Panc1 (cell line): ENCODE results near the gene SLC6A1. TPM values are rescaled to one million over a fixed set of nuclear protein-coding genes. Genes with fewer than 3 reads are reported as not detected.

Source experiments
- ATAC-seq: fragments of 200-7000 bp; cut with Tn5 transposase; 2 replicates; pipeline ENCODE4 v1.9.1; 2020; ENCODE audit warnings: mild to moderate bottlenecking, moderate library complexity
- BruUV-seq: library from RNA; stranded (reverse); fragments of 400-500 nt; replicated peaks from 2 replicates; lab custom pipeline; 2021; lab: Mats Ljungman, UMichigan
- CTCF ChIA-PET: fragments of 300-600 bp; sonication (Branson Sonifier 250); formaldehyde crosslinking; loops from one replicate; lab custom pipeline; 2022; ENCODE audit warnings: antibody characterized with exemption; lab: Charles Lee
- POLR2A ChIA-PET: fragments of 300-600 bp; sonication (Branson Sonifier 250); formaldehyde crosslinking; loops from one replicate; lab custom pipeline; 2022; ENCODE audit warnings: antibody characterized with exemption; lab: Charles Lee
- DNase-seq: peaks from one replicate; pipeline ENCODE4 v3.0.0-alpha.2; 2010; ENCODE audit warnings: low read depth, low spot score
- H3K27ac ChIP-seq: 2 replicates; pipeline ENCODE4 v1.5.1; 2011; ENCODE audit warnings: mild to moderate bottlenecking, low read length, inconsistent platforms
- H3K27me3 ChIP-seq: fragments of 200-500 bp; sonication (Bioruptor generic); 2 replicates; pipeline ENCODE4 v1.6.0; 2014; ENCODE audit warnings: low read length, inconsistent platforms; ENCODE audit not compliant: control insufficient read depth, insufficient read depth
- H3K36me3 ChIP-seq: fragments of 200-500 bp; sonication (Bioruptor generic); 2 replicates; pipeline ENCODE4 v1.5.1; 2014; ENCODE audit warnings: inconsistent platforms, mild to moderate bottlenecking, low read length, moderate library complexity; ENCODE audit not compliant: control insufficient read depth, insufficient read depth
- H3K4me1 ChIP-seq: 2 replicates; pipeline ENCODE4 v1.5.1; 2011; ENCODE audit warnings: inconsistent platforms, mild to moderate bottlenecking, low read length, moderate library complexity; ENCODE audit not compliant: control insufficient read depth, insufficient read depth
- H3K4me3 ChIP-seq, 2 experiments: 2 replicates each; pipeline ENCODE4 v1.5.1; 2011 to 2012; ENCODE audit warnings: low read depth in 2 of 2, low read length in 2 of 2, mild to moderate bottlenecking in 2 of 2, inconsistent platforms in 1 of 2, moderate library complexity in 1 of 2
- H3K9me3 ChIP-seq: fragments of 200-500 bp; sonication (Bioruptor generic); 2 replicates; pipeline ENCODE4 v1.5.1; 2014; ENCODE audit warnings: low read depth, mild to moderate bottlenecking, inconsistent platforms, low read length, moderate library complexity; ENCODE audit not compliant: control insufficient read depth, insufficient read depth
- POLR2AphosphoS5 ChIP-seq: IDR thresholded peaks from 2 replicates; pipeline ENCODE4 v1.6.1; 2012; ENCODE audit warnings: mild to moderate bottlenecking, low read depth, low read length, moderate library complexity
- SIN3A ChIP-seq: IDR thresholded peaks from 2 replicates; pipeline ENCODE4 v1.6.1; 2012; ENCODE audit warnings: low read depth, mild to moderate bottlenecking, low read length, moderate library complexity, borderline replicate concordance; ENCODE audit not compliant: insufficient read depth
- TCF7L2 ChIP-seq: IDR thresholded peaks from 2 replicates; pipeline ENCODE4 v1.6.1; 2011; ENCODE audit warnings: mild to moderate bottlenecking, low read depth, low read length, inconsistent platforms
- in situ Hi-C: cut with HindIII; loops from 2 replicates; pipeline ENCODE4 v1.10.0; 2016; ENCODE audit warnings: low sequenced_read_pairs, low pct_unique_long_range_greater_than_20kb
- intact Hi-C: fragments of 100-400 bp; cut with micrococcal nuclease; formaldehyde crosslinking; loops from one replicate; pipeline ENCODE4 v1.10.0; 2022; ENCODE audit not compliant: unreplicated experiment
- total RNA-seq: library from RNA; stranded (reverse); gene quantifications from one replicate; pipeline ENCODE4 v1.2.1, GENCODE V29; 2021; ENCODE audit not compliant: unreplicated experiment
- TF ChIP-seq, protein P1 (sequence below), 2 experiments: IDR thresholded peaks; 2 replicates each; pipeline ENCODE4 v1.6.1; 2011 to 2012; ENCODE audit warnings: low read depth in 2 of 2, control low read depth in 1 of 2, low read length in 1 of 2, mild to moderate bottlenecking in 1 of 2, moderate library complexity in 1 of 2; ENCODE audit not compliant: insufficient read depth in 1 of 2
- TF ChIP-seq, protein P2 (sequence below): fragments of 450-650 bp; IDR thresholded peaks from 2 replicates; pipeline ENCODE4 v1.5.1; 2017; ENCODE audit warnings: mild to moderate bottlenecking

The SLC6A1 gene
- total RNA-seq, 1 experiment from 2014 or later: not detected

DNA sequence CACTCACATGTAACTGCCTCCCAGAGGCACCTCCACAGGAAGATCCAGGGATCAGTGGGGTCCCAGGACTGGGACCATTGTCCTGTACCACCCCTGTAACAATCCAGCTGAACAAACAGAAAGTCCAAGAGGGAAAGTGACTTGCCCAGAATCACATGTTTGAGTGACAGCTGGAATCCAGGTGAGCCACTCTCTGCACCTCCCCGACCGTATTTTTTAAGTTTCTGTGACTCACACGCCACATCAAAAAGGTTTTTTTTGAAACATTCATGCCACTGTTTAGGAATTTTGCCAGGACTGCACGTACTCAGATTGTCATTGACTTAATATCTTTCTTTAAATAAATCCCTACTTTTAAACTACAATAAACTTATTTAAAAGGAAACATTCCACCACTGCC is 9.8 kb upstream of the SLC6A1 start:
- in situ Hi-C loops: no loop called here
- ChIA-PET CTCF (no interaction called here), POLR2A (no interaction called here)
- Histone ChIP-seq H3K36me3 (no peaks in the 10 kb centered on the region), H3K4me3 (no peak overlapping the region), H3K4me1 (no peaks in the 10 kb centered on the region), H3K27me3 (peaks cover 5% of the 10 kb centered on the region), H3K27ac (no peak overlapping the region), H3K9me3 (no peaks in the 10 kb centered on the region)
- DNase-seq (no peak), ATAC-seq (no peak)
- TF ChIP-seq TCF7L2 (no peak), POLR2AphosphoS5 (no peak), SIN3A (no peak)
- TF ChIP-seq, protein P1, sequence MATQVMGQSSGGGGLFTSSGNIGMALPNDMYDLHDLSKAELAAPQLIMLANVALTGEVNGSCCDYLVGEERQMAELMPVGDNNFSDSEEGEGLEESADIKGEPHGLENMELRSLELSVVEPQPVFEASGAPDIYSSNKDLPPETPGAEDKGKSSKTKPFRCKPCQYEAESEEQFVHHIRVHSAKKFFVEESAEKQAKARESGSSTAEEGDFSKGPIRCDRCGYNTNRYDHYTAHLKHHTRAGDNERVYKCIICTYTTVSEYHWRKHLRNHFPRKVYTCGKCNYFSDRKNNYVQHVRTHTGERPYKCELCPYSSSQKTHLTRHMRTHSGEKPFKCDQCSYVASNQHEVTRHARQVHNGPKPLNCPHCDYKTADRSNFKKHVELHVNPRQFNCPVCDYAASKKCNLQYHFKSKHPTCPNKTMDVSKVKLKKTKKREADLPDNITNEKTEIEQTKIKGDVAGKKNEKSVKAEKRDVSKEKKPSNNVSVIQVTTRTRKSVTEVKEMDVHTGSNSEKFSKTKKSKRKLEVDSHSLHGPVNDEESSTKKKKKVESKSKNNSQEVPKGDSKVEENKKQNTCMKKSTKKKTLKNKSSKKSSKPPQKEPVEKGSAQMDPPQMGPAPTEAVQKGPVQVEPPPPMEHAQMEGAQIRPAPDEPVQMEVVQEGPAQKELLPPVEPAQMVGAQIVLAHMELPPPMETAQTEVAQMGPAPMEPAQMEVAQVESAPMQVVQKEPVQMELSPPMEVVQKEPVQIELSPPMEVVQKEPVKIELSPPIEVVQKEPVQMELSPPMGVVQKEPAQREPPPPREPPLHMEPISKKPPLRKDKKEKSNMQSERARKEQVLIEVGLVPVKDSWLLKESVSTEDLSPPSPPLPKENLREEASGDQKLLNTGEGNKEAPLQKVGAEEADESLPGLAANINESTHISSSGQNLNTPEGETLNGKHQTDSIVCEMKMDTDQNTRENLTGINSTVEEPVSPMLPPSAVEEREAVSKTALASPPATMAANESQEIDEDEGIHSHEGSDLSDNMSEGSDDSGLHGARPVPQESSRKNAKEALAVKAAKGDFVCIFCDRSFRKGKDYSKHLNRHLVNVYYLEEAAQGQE (IDR thresholded peaks at IDR 0.05; ENCODE audit: insufficient read depth in 1 of 2, low read depth in 2 of 2, low read length in 1 of 2): no peak
- TF ChIP-seq, protein P2, sequence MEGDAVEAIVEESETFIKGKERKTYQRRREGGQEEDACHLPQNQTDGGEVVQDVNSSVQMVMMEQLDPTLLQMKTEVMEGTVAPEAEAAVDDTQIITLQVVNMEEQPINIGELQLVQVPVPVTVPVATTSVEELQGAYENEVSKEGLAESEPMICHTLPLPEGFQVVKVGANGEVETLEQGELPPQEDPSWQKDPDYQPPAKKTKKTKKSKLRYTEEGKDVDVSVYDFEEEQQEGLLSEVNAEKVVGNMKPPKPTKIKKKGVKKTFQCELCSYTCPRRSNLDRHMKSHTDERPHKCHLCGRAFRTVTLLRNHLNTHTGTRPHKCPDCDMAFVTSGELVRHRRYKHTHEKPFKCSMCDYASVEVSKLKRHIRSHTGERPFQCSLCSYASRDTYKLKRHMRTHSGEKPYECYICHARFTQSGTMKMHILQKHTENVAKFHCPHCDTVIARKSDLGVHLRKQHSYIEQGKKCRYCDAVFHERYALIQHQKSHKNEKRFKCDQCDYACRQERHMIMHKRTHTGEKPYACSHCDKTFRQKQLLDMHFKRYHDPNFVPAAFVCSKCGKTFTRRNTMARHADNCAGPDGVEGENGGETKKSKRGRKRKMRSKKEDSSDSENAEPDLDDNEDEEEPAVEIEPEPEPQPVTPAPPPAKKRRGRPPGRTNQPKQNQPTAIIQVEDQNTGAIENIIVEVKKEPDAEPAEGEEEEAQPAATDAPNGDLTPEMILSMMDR: no peak
- intact Hi-C loops: no loop called here
- no TSS peak for BruUV-seq

DNA sequence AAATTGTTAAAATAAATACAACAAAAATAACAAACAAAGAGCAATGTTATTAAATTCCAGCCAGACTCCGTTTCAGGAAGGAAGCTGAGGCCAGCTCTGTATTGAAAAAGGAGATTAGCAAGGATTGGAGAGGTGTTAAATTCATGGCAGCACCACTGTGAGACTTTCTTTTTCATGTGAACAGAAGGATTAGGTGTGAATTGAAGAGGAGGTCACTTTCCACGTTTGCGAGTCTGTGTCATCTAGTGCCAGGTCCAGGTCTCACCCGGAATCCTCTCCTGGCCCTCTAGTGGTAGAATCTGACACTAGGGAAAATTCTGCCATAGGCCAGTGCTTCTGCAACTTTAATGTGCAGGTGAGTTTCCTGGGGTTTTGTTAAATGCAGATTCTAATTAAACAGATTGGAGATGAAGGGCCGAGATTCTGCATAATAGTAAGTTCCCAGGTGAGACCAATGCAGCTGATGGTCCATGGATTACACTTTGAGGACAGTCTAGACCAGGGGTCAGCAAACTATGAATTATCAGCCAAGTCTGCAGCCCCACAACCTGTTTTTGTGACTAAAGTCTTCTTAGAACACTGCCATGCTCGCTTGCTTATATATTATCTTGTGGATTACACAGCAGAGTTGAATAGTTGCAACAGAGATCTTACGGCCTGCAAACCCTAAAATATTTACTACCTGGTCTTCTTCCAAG is 9.2 kb upstream of the SLC6A1 start:
- Histone ChIP-seq H3K4me1 (no peaks in the 10 kb centered on the region), H3K4me3 (no peak overlapping the region), H3K27ac (no peak overlapping the region), H3K36me3 (no peaks in the 10 kb centered on the region), H3K27me3 (peaks cover 5% of the 10 kb centered on the region), H3K9me3 (no peaks in the 10 kb centered on the region)
- POLR2A ChIA-PET: no interaction called here
- intact Hi-C loops: no loop called here
- in situ Hi-C loops: no loop called here
- DNase-seq (peak; percentile 32), ATAC-seq (peak; percentile 92)
- TF ChIP-seq, protein P2: peak; percentile 87
- TF ChIP-seq TCF7L2: no peak
- CTCF ChIA-PET: no interaction called here
- no TSS peak for BruUV-seq
